Measurements from ENCODE around the gene COL4A2.

The COL4A2 gene

GRCh38 chr13:110430391-110431336 lies 123.6 kb downstream of the COL4A2 start:
- no peak for FAIRE-seq
- DNase-seq (ENCODE audit: insufficient read length, low spot score), result no peak

GRCh38 chr13:110431425-110432294 lies 124.6 kb downstream of the COL4A2 start:
- no peak for FAIRE-seq

GRCh38 chr13:110432522-110432921 lies 125.4 kb downstream of the COL4A2 start:
- DNase-seq (ENCODE audit: insufficient read length, low spot score) (no peak), FAIRE-seq (no peak)

More at GRCh38 chr13:110431425-110432294, 124.6 kb downstream of the COL4A2 start:
- no peak for DNase-seq (ENCODE audit: insufficient read length, low spot score)

- FAIRE-seq (no peak), DNase-seq (ENCODE audit: insufficient read length, low spot score) (no peak)
These were observed 125.9 kb downstream of the COL4A2 start for GRCh38 chr13:110433014-110433413.

- DNase-seq (ENCODE audit: insufficient read length, low spot score) (no peak), FAIRE-seq (no peak)
These were observed 127.5 kb downstream of the COL4A2 start for GRCh38 chr13:110434629-110435028.

- FAIRE-seq (no peak), DNase-seq (ENCODE audit: insufficient read length, low spot score) (no peak)
These were observed 128.2 kb downstream of the COL4A2 start for GRCh38 chr13:110435331-110435730.

- DNase-seq (ENCODE audit: insufficient read length, low spot score) (no peak), FAIRE-seq (no peak)
These were observed 129.2 kb downstream of the COL4A2 start for GRCh38 chr13:110436276-110436675.

- FAIRE-seq, result no peak
- no peak for DNase-seq (ENCODE audit: insufficient read length, low spot score)
These were observed 129.8 kb downstream of the COL4A2 start for GRCh38 chr13:110436786-110437370.

- DNase-seq (ENCODE audit: insufficient read length, low spot score) (no peak), FAIRE-seq (no peak)
These were observed 131.1 kb downstream of the COL4A2 start for GRCh38 chr13:110438211-110438610.

- no peak for DNase-seq (ENCODE audit: insufficient read length, low spot score)
These were observed 131.7 kb downstream of the COL4A2 start for GRCh38 chr13:110438776-110439175.

GRCh38 chr13:110440946-110441731 lies 134.1 kb downstream of the COL4A2 start:
- DNase-seq (ENCODE audit: insufficient read length, low spot score) (no peak), FAIRE-seq (no peak)

More at GRCh38 chr13:110438776-110439175, 131.7 kb downstream of the COL4A2 start:
- FAIRE-seq, result no peak

GRCh38 chr13:110442930-110443621 lies 136.0 kb downstream of the COL4A2 start:
- no peak for FAIRE-seq
- DNase-seq (ENCODE audit: insufficient read length, low spot score), result peak; percentile 45

- FAIRE-seq, result no peak
These were observed 136.6 kb downstream of the COL4A2 start for GRCh38 chr13:110443622-110444225.

GRCh38 chr13:110444226-110444653 lies 137.2 kb downstream of the COL4A2 start:
- DNase-seq (ENCODE audit: insufficient read length, low spot score), result no peak
- no peak for FAIRE-seq

More at GRCh38 chr13:110443622-110444225, 136.6 kb downstream of the COL4A2 start:
- no peak for DNase-seq (ENCODE audit: insufficient read length, low spot score)

- DNase-seq (ENCODE audit: insufficient read length, low spot score), result no peak
- FAIRE-seq, result no peak
These were observed 138.1 kb downstream of the COL4A2 start for GRCh38 chr13:110445183-110445582.

GRCh38 chr13:110445722-110446574 lies 138.9 kb downstream of the COL4A2 start:
- FAIRE-seq, result no peak
- no peak for DNase-seq (ENCODE audit: insufficient read length, low spot score)

GRCh38 chr13:110446575-110446890 lies 139.4 kb downstream of the COL4A2 start:
- no peak for FAIRE-seq

GRCh38 chr13:110447058-110447511 lies 140.0 kb downstream of the COL4A2 start:
- FAIRE-seq (no peak), DNase-seq (ENCODE audit: insufficient read length, low spot score) (no peak)

More at GRCh38 chr13:110446575-110446890, 139.4 kb downstream of the COL4A2 start:
- no peak for DNase-seq (ENCODE audit: insufficient read length, low spot score)
